ENCODE data around the gene NATD1.
A peak's percentile ranks its signal among the peaks of the same experiment; 100 is the strongest.

NATD1 gene

GRCh38 chr17:21243516-21244303 is 9.5 kb downstream of the NATD1 start:
- POLR2A ChIA-PET = no interaction called here
- CTCF ChIA-PET = no interaction called here
- no peak for TF ChIP-seq LEF1 (IDR thresholded peaks at IDR 0.05; ENCODE audit: borderline replicate concordance)
- DNase-seq (ENCODE audit: extremely low spot score) = no peak

GRCh38 chr17:21242780-21243515 is 10.3 kb downstream of the NATD1 start:
- ChIA-PET CTCF (no interaction called here), POLR2A (no interaction called here)
- TF ChIP-seq HDGF (IDR thresholded peaks at IDR 0.05; ENCODE audit: borderline replicate concordance) = no peak
- no peak for TF ChIP-seq ZNF384 (IDR thresholded peaks at IDR 0.05)
- no peak for TF ChIP-seq L3MBTL2 (conservative IDR thresholded peaks at IDR 0.05)
- TF ChIP-seq SUZ12 (IDR thresholded peaks at IDR 0.05) = no peak
- TF ChIP-seq PKNOX1 (IDR thresholded peaks at IDR 0.05) = no peak
- no peak for TF ChIP-seq CTBP1 (IDR thresholded peaks at IDR 0.05; ENCODE audit: borderline replicate concordance)
- TF ChIP-seq TARDBP (IDR thresholded peaks at IDR 0.05) = no peak
- no peak for TF ChIP-seq FOXK2 (IDR thresholded peaks at IDR 0.05)
- TF ChIP-seq NFRKB (IDR thresholded peaks at IDR 0.05) = no peak
- TF ChIP-seq SP1 (IDR thresholded peaks at IDR 0.05) = no peak
- TF ChIP-seq BHLHE40 (IDR thresholded peaks at IDR 0.05; ENCODE audit: borderline replicate concordance) = no peak
- DNase-seq (ENCODE audit: extremely low spot score) = no peak

- CTCF ChIA-PET = interaction anchor here (0.7 kb wide), 1 partner anchor 182 kb away, joined by 3 read pairs; no protein-coding TSS in a partner anchor
- DNase-seq (ENCODE audit: extremely low spot score) = no peak
Observed at GRCh38 chr17:21242026-21242697, 11.0 kb downstream of the NATD1 start.

GRCh38 chr17:21241564-21241963 is 11.6 kb downstream of the NATD1 start:
- TF ChIP-seq ZNF384 (IDR thresholded peaks at IDR 0.05) = no peak
- TF ChIP-seq SUZ12 (IDR thresholded peaks at IDR 0.05) = no peak
- no peak for TF ChIP-seq PKNOX1 (IDR thresholded peaks at IDR 0.05)
- TF ChIP-seq SP1 (IDR thresholded peaks at IDR 0.05) = no peak
- TF ChIP-seq HDGF (IDR thresholded peaks at IDR 0.05; ENCODE audit: borderline replicate concordance) = no peak
- no peak for TF ChIP-seq FOXK2 (IDR thresholded peaks at IDR 0.05)
- TF ChIP-seq CTBP1 (IDR thresholded peaks at IDR 0.05; ENCODE audit: borderline replicate concordance) = no peak
- no peak for TF ChIP-seq FOXM1 (IDR thresholded peaks at IDR 0.05; ENCODE audit: borderline replicate concordance)
- no peak for TF ChIP-seq ELF4 (IDR thresholded peaks at IDR 0.05)
- no peak for TF ChIP-seq ARNT (IDR thresholded peaks at IDR 0.05)
- TF ChIP-seq NFRKB (IDR thresholded peaks at IDR 0.05) = no peak
- no peak for TF ChIP-seq FOXA1 (IDR thresholded peaks at IDR 0.05)
- POLR2A ChIA-PET = interaction anchor here (1.2 kb wide), 1 partner anchor 9 kb away, joined by 3 read pairs; no protein-coding TSS in a partner anchor
- CTCF ChIA-PET = interaction anchor here (0.7 kb wide), 1 partner anchor 181 kb away, joined by 3 read pairs; no protein-coding TSS in a partner anchor
- no peak for DNase-seq (ENCODE audit: extremely low spot score)

More at GRCh38 chr17:21242026-21242697, 11.0 kb downstream of the NATD1 start:
- POLR2A ChIA-PET = no interaction called here
- TF ChIP-seq NFRKB (IDR thresholded peaks at IDR 0.05) (no peak), FOXK2 (IDR thresholded peaks at IDR 0.05) (no peak)

GRCh38 chr17:21240369-21241055 is 12.7 kb downstream of the NATD1 start:
- DNase-seq (ENCODE audit: extremely low spot score) = no peak
- TF ChIP-seq CTBP1 (IDR thresholded peaks at IDR 0.05; ENCODE audit: borderline replicate concordance) (no peak), SUZ12 (IDR thresholded peaks at IDR 0.05) (no peak), L3MBTL2 (conservative IDR thresholded peaks at IDR 0.05) (no peak), ARNT (IDR thresholded peaks at IDR 0.05) (no peak), ELF4 (IDR thresholded peaks at IDR 0.05) (no peak), NFRKB (IDR thresholded peaks at IDR 0.05) (no peak), HDGF (IDR thresholded peaks at IDR 0.05; ENCODE audit: borderline replicate concordance) (no peak)
- ChIA-PET CTCF (interaction anchor here (0.5 to 1.0 kb wide), 7 partner anchors 9 to 1192 kb away, joined by 3 to 6 read pairs (median 3); no protein-coding TSS in a partner anchor), POLR2A (interaction anchor here (1.2 kb wide), 2 partner anchors 10 to 141 kb away, joined by 3 read pairs; no protein-coding TSS in a partner anchor)

- DNase-seq (ENCODE audit: extremely low spot score) = peak; percentile 64
- POLR2A ChIA-PET = interaction anchor here (1.2 kb wide), 1 partner anchor 141 kb away, joined by 3 read pairs; no protein-coding TSS in a partner anchor
- CTCF ChIA-PET = interaction anchor here (0.6 to 1.0 kb wide), 5 partner anchors 9 to 27 kb away, joined by 3 to 6 read pairs (median 3); no protein-coding TSS in a partner anchor
- TF ChIP-seq PKNOX1 (IDR thresholded peaks at IDR 0.05) (0 out of 2 replicates have a peak, but pooled peaks have one; percentile 12), FOXK2 (IDR thresholded peaks at IDR 0.05) (no peak), SP1 (IDR thresholded peaks at IDR 0.05) (no peak), TARDBP (IDR thresholded peaks at IDR 0.05) (no peak), FOXM1 (IDR thresholded peaks at IDR 0.05; ENCODE audit: borderline replicate concordance) (no peak)
Observed at GRCh38 chr17:21239680-21240368, 13.4 kb downstream of the NATD1 start.

All from HEK293T (cell line).